Endodermal cell (in vitro differentiated cells): ENCODE results near the gene SLC25A53. TPM values are rescaled to one million over a fixed set of nuclear protein-coding genes. Genes with fewer than 3 reads are reported as not detected.

Experiments used
- DNase-seq: peaks from one replicate; pipeline ENCODE4 v3.0.0-alpha.2; 2017
- H3K27ac ChIP-seq: 2 replicates; pipeline ENCODE4 v1.5.1; 2013; ENCODE audit warnings: mild to moderate bottlenecking, low read depth, low read length, moderate library complexity
- H3K27me3 ChIP-seq: 2 replicates; pipeline ENCODE4 v1.6.1; 2013; ENCODE audit warnings: mild to moderate bottlenecking, low read length, moderate library complexity; ENCODE audit not compliant: insufficient read depth, control insufficient read depth, poor library complexity, severe bottlenecking
- H3K36me3 ChIP-seq: 2 replicates; pipeline ENCODE4 v1.7.0; 2013; ENCODE audit warnings: mild to moderate bottlenecking, low read length, moderate library complexity; ENCODE audit not compliant: control insufficient read depth, insufficient read depth
- H3K4me1 ChIP-seq: one replicate; pipeline ENCODE4 v1.7.0; 2013; ENCODE audit warnings: low read length; ENCODE audit not compliant: control insufficient read depth, insufficient read depth
- H3K4me3 ChIP-seq: 2 replicates; pipeline ENCODE4 v1.5.1; 2013; ENCODE audit warnings: mild to moderate bottlenecking, low read length, moderate library complexity
- H3K9ac ChIP-seq: 2 replicates; pipeline ENCODE4 v1.6.1; 2013; ENCODE audit warnings: mild to moderate bottlenecking, low read length, moderate library complexity; ENCODE audit not compliant: poor library complexity, severe bottlenecking; ENCODE audit errors: extremely low read depth
- H3K9me3 ChIP-seq: 2 replicates; pipeline ENCODE4 v1.6.1; 2013; ENCODE audit warnings: mild to moderate bottlenecking, low read length, moderate library complexity; ENCODE audit not compliant: control insufficient read depth
- H3K27ac Mint-ChIP-seq: 2 replicates; pipeline ENCODE4 v1.8.0; 2020; ENCODE audit warnings: mixed read lengths
- H3K27me3 Mint-ChIP-seq: 2 replicates; pipeline ENCODE4 v1.8.0; 2021; ENCODE audit warnings: mild to moderate bottlenecking, mixed read lengths; ENCODE audit not compliant: insufficient read depth
- H3K36me3 Mint-ChIP-seq: 2 replicates; pipeline ENCODE4 v1.8.0; 2020; ENCODE audit warnings: low read depth, mixed read lengths
- H3K4me1 Mint-ChIP-seq: 2 replicates; pipeline ENCODE4 v1.8.0; 2020; ENCODE audit warnings: mixed read lengths
- H3K4me3 Mint-ChIP-seq: 2 replicates; pipeline ENCODE4 v1.8.0; 2020; ENCODE audit warnings: mild to moderate bottlenecking, moderate library complexity, mixed read lengths
- H3K9me3 Mint-ChIP-seq: 2 replicates; pipeline ENCODE4 v1.8.0; 2020; ENCODE audit warnings: mild to moderate bottlenecking, mixed read lengths
- CTCF ChIP-seq: fragments of 200-600 bp; sonication (generic); conservative IDR thresholded peaks from 2 replicates; pipeline ENCODE4 v1.5.0; 2021; ENCODE audit warnings: antibody characterized with exemption, mild to moderate bottlenecking
- WGBS, 2 experiments: methylation state at CpG; one replicate each; pipeline versions ENCODE4 v1.1.5 to v1.1.7; 2013; ENCODE audit warnings: missing lambda C conversion rate in 2 of 2, mixed read lengths in 1 of 2; ENCODE audit not compliant: insufficient coverage in 1 of 2, insufficient read length in 1 of 2; 5-methylcytosine and 5-hydroxymethylcytosine counted together
- total RNA-seq, 2 donors: library from RNA; stranded (reverse); fragmentation: NEBNext Ultra II Directional in 1 of 2; extraction: Animal tissue kit (Norgen Biotek cat#: 25700) in 1 of 2; gene quantifications; 2 replicates in 1 of 2; 3 replicates in 1 of 2; pipeline ENCODE4 v1.2.1, GENCODE V29; 2021

SLC25A53 gene
- total RNA-seq, 2 donors from 2014 or later: 2.0 to 4.4 TPM

DNA sequence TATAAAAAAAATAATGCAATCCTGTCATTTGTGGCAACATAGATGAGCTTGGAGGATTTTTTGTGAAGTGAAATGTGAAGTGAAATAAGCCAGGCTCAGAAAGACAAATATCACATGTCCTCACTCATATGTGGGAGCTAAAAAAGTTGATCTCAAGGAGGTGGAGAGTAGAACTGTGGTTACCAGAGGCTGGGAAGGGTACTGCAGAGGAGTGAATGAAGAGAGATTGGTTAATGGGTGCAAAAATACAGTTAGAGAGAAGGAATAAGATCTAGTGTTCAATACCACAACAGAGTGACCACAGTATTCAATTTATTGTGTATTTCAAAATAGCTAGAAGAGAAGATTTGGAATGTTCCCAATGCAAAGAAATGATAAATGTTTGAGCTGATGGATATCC is 57.9 kb downstream of the SLC25A53 start:
- H3K9ac ChIP-seq: no peak overlapping the region
- H3K36me3 Mint-ChIP-seq: no peaks in the 10 kb centered on the region
- no peaks in the 10 kb centered on the region for H3K27me3 ChIP-seq
- peaks cover 8% of the 10 kb centered on the region for H3K27me3 Mint-ChIP-seq
- no peaks in the 10 kb centered on the region for H3K4me1 Mint-ChIP-seq
- no peaks in the 10 kb centered on the region for H3K9me3 ChIP-seq
- H3K9me3 Mint-ChIP-seq: peaks cover 14% of the 10 kb centered on the region
- H3K27ac Mint-ChIP-seq: no peak overlapping the region
- no peak overlapping the region for H3K4me3 Mint-ChIP-seq
- no peak for DNase-seq
- TF ChIP-seq CTCF: peak; percentile 10
- no peaks in the 10 kb centered on the region for H3K36me3 ChIP-seq
- H3K27ac ChIP-seq: no peak overlapping the region
- H3K4me3 ChIP-seq: no peak overlapping the region
- no peaks in the 10 kb centered on the region for H3K4me1 ChIP-seq

GRCh38 chrX:104098151-104098808 is 58.5 kb downstream of the SLC25A53 start:
- Histone ChIP-seq H3K27me3 (no peaks in the 10 kb centered on the region), H3K9me3 (no peaks in the 10 kb centered on the region), H3K4me1 (no peaks in the 10 kb centered on the region), H3K4me3 (no peak overlapping the region), H3K9ac (no peak overlapping the region), H3K27ac (no peak overlapping the region), H3K36me3 (no peaks in the 10 kb centered on the region)
- Mint-ChIP-seq H3K4me1 (no peaks in the 10 kb centered on the region), H3K36me3 (no peaks in the 10 kb centered on the region), H3K27ac (no peak overlapping the region), H3K4me3 (no peak overlapping the region), H3K9me3 (peaks cover 13% of the 10 kb centered on the region), H3K27me3 (peaks cover 8% of the 10 kb centered on the region)
- peak; percentile 78 for DNase-seq
- 2% methylated on average over 3 of the region's 4 CpGs; no CpG with 5 or more reads in 1 of the 2 experiments for WGBS, 2 experiments
- TF ChIP-seq CTCF: peak; percentile 77

DNA sequence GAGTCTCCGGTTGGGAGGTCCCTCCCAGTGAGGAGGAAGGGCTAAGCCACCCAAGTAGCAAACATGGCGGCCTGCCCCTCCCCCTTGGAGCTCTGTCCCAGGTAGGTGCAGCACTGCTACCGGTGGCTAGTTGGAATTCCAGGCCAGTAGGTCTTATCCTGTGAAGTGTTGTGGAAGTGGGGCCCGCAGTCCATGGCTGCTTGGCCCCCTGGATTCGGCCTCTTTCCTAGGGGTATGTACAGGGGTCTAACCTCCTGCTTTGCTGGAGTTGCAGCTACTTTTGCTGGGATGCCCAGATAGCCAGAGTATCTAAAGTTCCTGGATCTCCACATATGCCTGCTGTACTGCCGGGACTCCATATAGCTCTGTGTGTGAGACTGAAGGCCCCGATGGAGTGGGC is 70.9 kb downstream of the SLC25A53 start:
- no peaks in the 10 kb centered on the region for H3K9me3 ChIP-seq
- H3K4me1 Mint-ChIP-seq: no peaks in the 10 kb centered on the region
- H3K4me3 ChIP-seq: no peak overlapping the region
- DNase-seq: peak; percentile 49
- no peaks in the 10 kb centered on the region for H3K36me3 Mint-ChIP-seq
- H3K4me3 Mint-ChIP-seq: no peak overlapping the region
- no peak for TF ChIP-seq CTCF
- peaks cover 11% of the 10 kb centered on the region for H3K9me3 Mint-ChIP-seq
- H3K4me1 ChIP-seq: no peaks in the 10 kb centered on the region
- WGBS, 2 experiments: 95 to 100% methylated on average over 2 to 7 of the region's 7 CpGs
- no peaks in the 10 kb centered on the region for H3K27me3 ChIP-seq
- no peak overlapping the region for H3K27ac Mint-ChIP-seq
- H3K27me3 Mint-ChIP-seq: peaks cover 15% of the 10 kb centered on the region
- no peak overlapping the region for H3K9ac ChIP-seq
- no peak overlapping the region for H3K27ac ChIP-seq
- no peaks in the 10 kb centered on the region for H3K36me3 ChIP-seq
